Measurements from ENCODE around the gene RAB44. TPM values are rescaled to one million over a fixed set of nuclear protein-coding genes. Genes with fewer than 3 reads are reported as not detected.
"Not testable (repeated sequence)": the region's sequence is repeated elsewhere in the genome, so short reads cannot be mapped to it uniquely, and the experiment has no call there.

RAB44 gene
- polyA plus RNA-seq, 3 donors, result 0.06 to 0.08 (median 0.06) TPM

DNA sequence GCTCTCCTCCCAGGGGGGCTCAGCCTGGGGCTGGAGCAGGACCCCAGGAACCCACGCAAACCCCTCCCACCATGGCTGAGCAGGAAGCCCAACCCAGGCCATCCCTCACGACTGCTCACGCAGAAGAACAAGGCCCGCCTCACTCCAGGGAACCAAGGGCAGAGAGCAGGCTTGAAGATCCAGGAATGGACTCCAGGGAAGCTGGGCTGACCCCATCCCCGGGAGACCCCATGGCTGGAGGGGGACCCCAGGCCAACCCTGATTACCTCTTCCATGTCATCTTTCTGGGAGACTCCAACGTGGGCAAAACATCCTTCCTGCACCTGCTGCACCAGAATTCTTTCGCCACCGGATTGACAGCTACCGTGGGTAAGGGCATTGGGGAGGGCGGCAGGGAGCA, 24.7 kb downstream of the RAB44 start:
- no peak for DNase-seq (ENCODE audit: extremely low read depth in 1 of 11, low read depth in 9 of 11, low spot score in 4 of 11)

DNA sequence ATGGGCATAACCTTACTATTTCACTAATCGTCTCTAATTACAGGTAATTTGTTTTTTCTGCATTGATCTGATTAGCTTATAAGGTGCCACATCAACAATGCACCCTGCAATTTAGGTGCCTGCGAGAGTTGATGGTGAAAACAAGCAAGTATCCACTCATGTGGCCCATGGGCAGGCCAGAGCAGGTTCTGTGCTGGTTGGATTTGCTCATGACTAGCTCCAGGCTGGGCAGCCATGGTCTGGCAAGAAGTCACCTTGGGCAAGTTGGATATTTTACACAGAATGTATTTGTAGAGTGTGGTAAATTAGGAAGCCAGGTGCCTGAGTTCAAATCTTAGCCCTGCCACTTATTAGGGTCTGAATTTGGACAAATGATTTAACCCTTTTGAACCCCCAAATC, 25.3 kb downstream of the RAB44 start:
- DNase-seq (ENCODE audit: extremely low read depth in 1 of 11, low read depth in 9 of 11, low spot score in 4 of 11), result no peak

GRCh38 chr6:36723992-36724391, 26.4 kb downstream of the RAB44 start:
- DNase-seq (ENCODE audit: extremely low read depth in 1 of 11, low read depth in 9 of 11, low spot score in 4 of 11), result not testable (repeated sequence)

GRCh38 chr6:36724514-36725390, 27.1 kb downstream of the RAB44 start:
- DNase-seq (ENCODE audit: extremely low read depth in 1 of 11, low read depth in 9 of 11, low spot score in 4 of 11), result peak in 5 of 11 donors; percentile 26 to 43 (median 38)

GRCh38 chr6:36725581-36725980, 28.0 kb downstream of the RAB44 start:
- no peak for DNase-seq (ENCODE audit: extremely low read depth in 1 of 11, low read depth in 9 of 11, low spot score in 4 of 11)

DNA sequence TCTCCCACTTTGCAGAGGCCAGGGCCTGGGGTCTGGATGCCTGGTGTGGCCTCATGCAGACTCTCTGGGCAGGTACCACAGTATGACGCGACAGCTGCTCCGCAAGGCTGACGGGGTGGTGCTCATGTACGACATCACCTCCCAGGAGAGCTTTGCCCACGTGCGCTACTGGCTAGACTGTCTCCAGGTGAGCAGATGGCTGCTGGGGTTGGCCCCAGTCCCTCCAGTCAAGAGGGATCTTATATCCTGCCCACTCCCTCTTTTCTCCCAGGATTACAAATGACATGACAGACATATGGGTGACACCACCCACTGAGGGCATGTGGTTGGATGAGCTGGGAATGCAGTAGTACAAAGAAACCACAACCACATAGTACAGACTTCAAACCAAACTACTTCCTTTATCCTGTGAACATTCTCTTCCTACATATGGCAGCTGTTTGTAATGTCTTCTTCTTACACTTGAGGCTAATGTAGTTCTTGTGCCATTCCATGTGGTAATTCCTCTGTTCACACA, 29.9 kb downstream of the RAB44 start:
- no peak for DNase-seq (ENCODE audit: extremely low read depth in 1 of 11, low read depth in 9 of 11, low spot score in 4 of 11)

DNA sequence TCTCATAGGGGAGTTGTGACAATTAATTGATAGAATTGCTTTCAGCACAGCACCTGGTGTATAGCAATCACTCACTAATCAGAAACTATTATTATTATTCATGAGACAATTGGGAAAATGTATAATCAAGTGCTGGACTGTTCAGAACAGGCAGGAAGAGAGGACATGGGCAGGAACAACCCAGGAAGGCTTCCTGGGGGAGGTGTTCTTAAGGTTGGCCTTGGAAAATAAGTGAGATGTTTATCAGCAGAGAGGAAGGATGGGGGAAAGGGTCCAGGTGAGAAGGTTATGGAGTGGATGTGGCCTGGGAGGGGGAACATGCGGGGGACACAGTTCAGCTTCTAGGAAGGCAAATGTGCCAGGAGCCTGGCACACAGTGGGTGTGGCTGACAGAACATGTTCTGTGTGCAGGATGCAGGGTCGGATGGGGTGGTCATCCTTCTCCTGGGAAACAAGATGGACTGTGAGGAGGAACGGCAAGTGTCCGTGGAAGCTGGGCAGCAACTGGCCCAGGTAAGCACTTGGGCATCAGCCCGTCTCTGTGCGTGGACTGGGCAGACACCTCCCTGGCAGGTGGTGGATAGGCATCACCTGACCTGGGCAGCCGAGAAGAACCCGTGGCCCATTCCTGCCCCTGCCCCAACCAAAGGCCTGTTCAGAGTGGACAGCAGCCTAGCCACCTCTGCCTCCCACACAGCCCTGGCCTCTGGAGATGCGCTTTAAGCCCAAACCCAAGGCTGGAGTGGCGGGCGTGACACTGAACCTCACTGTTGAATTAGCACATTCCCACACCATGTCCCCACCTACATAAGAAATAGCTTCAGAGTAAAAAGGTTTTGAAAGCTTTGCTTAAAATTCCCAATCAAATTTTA, 30.9 kb downstream of the RAB44 start:
- DNase-seq (ENCODE audit: extremely low read depth in 1 of 11, low read depth in 9 of 11, low spot score in 4 of 11), result no peak

DNA sequence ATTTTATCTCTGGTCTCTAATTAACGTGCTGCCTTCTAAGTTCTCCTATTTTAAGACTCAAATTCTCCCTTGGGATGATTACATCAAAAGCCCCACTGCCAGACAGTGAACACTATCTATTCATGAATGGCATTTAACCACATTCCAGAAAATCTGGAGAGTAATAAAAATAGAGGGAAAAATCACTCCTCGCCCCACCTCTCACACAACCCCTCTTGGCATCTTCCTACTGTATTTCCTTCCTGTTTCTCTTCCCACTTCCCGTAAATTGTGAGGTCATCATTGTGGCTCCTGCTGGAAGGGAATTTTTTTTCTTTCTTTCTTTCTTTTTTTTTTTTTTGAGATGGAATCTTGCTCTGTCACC, 31.5 kb downstream of the RAB44 start:
- DNase-seq (ENCODE audit: extremely low read depth in 1 of 11, low read depth in 9 of 11, low spot score in 4 of 11), result no peak

GRCh38 chr6:36730424-36731380, 33.1 kb downstream of the RAB44 start:
- DNase-seq (ENCODE audit: extremely low read depth in 1 of 11, low read depth in 9 of 11, low spot score in 4 of 11), result no peak

- no peak for DNase-seq (ENCODE audit: extremely low read depth in 1 of 11, low read depth in 9 of 11, low spot score in 4 of 11)
These were observed 34.1 kb downstream of the RAB44 start for GRCh38 chr6:36731622-36732310.

DNA sequence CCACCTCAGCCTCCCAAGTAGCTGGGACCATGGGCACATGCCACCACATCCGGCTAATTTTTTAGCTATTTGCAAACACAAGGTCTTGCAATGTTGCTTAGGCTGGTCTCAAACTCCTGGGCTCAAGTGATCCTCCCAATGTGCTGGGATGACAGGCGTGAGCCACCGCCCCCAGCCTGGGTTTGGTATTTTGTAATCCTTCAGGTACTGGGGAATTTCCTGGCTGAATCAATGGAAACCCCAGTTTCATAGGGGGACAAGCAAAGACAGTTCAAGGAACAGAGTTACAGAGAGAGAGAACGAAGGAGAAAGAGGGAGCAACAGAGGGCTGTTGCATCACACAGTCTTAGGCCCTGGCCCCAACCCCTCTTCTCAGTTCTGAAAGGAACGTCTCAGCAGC, 35.7 kb downstream of the RAB44 start:
- DNase-seq (ENCODE audit: extremely low read depth in 1 of 11, low read depth in 9 of 11, low spot score in 4 of 11), result no peak

- no peak for DNase-seq (ENCODE audit: extremely low read depth in 1 of 11, low read depth in 9 of 11, low spot score in 4 of 11)
These were observed 36.9 kb downstream of the RAB44 start for GRCh38 chr6:36734486-36735060.

GRCh38 chr6:36735110-36736071, 37.8 kb downstream of the RAB44 start:
- peak in 1 of 11 donors; percentile 17 for DNase-seq (ENCODE audit: extremely low read depth in 1 of 11, low read depth in 9 of 11, low spot score in 4 of 11)

GRCh38 chr6:36737043-36737785, 39.6 kb downstream of the RAB44 start:
- no peak for DNase-seq (ENCODE audit: extremely low read depth in 1 of 11, low read depth in 9 of 11, low spot score in 4 of 11)

DNA sequence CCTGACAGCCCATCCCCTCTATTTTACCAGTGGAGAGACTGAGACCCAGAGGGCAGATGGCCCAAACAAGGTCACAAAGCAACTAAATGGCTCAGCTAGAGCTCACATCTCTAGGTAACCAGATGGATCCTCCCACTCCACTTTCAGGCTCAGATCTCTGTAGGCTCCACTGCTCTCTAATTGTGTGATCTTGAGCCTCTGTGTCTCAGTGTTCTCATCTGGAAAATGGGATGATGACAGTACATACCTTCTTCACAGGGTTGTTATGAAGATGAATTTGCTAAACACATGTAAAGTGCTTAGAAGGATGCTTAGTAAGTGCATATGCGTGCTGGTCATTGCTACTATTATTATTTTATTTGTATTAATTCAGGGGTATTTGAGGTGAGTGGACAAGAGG, 40.5 kb downstream of the RAB44 start:
- DNase-seq (ENCODE audit: extremely low read depth in 1 of 11, low read depth in 9 of 11, low spot score in 4 of 11), result no peak

Measured in renal cortex interstitium (tissue), 11 donors.